ENCODE data around the gene COX6A1. TPM values are rescaled to one million over a fixed set of nuclear protein-coding genes. Genes with fewer than 3 reads are reported as not detected.

COX6A1 gene
- total and polyA plus RNA-seq, 2 of the 13 experiments (the other 11 are each of a cell fraction or from before 2014, with no cell fraction given), result 542 to 673 TPM

GRCh38 chr12:120437735-120438494, at the start of gene COX6A1 (continued):
- TF ChIP-seq ZSCAN22 (CRISPR knock-in tag; IDR thresholded peaks at IDR 0.05) (no peak), ZNF484 (CRISPR knock-in tag; IDR thresholded peaks at IDR 0.05; ENCODE audit: borderline replicate concordance, low read depth) (no peak), ATF5 (CRISPR knock-in tag; IDR thresholded peaks at IDR 0.05; ENCODE audit: low read depth) (0 out of 2 replicates have a peak, but pooled peaks have one; percentile 69), ZNF530 (CRISPR knock-in tag; IDR thresholded peaks at IDR 0.05; ENCODE audit: low read depth) (no peak), ZNF883 (CRISPR knock-in tag; IDR thresholded peaks at IDR 0.05; ENCODE audit: not compliant biosample characterization) (peak; percentile 44), DPF2 (CRISPR knock-in tag; IDR thresholded peaks at IDR 0.05; ENCODE audit: borderline replicate concordance, low read depth) (no peak), SMAD1 (CRISPR knock-in tag; IDR thresholded peaks at IDR 0.05; ENCODE audit: borderline replicate concordance, low read depth) (no peak), ZNF770 (CRISPR knock-in tag; IDR thresholded peaks at IDR 0.05) (no peak), ZNF446 (CRISPR knock-in tag; IDR thresholded peaks at IDR 0.05) (no peak), ZNF367 (CRISPR knock-in tag; IDR thresholded peaks at IDR 0.05; ENCODE audit: borderline replicate concordance) (no peak), ZBTB42 (CRISPR knock-in tag; IDR thresholded peaks at IDR 0.05) (0 out of 2 replicates have a peak, but pooled peaks have one; percentile 30), ZNF607 (CRISPR knock-in tag; IDR thresholded peaks at IDR 0.05; ENCODE audit: borderline replicate concordance) (no peak), ZBTB2 (CRISPR knock-in tag; IDR thresholded peaks at IDR 0.05; ENCODE audit: low read depth) (no peak), RNF219 (CRISPR knock-in tag; IDR thresholded peaks at IDR 0.05) (no peak), ZNF652 (CRISPR knock-in tag; IDR thresholded peaks at IDR 0.05; ENCODE audit: borderline replicate concordance, low read depth) (no peak), NKX3-1 (CRISPR knock-in tag; IDR thresholded peaks at IDR 0.05) (no peak), PAF1 (CRISPR knock-in tag; IDR thresholded peaks at IDR 0.05) (no peak), TCF12 (IDR thresholded peaks at IDR 0.05) (no peak), TCF12 (CRISPR knock-in tag; IDR thresholded peaks at IDR 0.05) (no peak), GATAD2A (CRISPR knock-in tag; IDR thresholded peaks at IDR 0.05) (no peak), FOSL2 (CRISPR knock-in tag; IDR thresholded peaks at IDR 0.05) (peak; percentile 30)
- TF ChIP-seq, protein P1, sequence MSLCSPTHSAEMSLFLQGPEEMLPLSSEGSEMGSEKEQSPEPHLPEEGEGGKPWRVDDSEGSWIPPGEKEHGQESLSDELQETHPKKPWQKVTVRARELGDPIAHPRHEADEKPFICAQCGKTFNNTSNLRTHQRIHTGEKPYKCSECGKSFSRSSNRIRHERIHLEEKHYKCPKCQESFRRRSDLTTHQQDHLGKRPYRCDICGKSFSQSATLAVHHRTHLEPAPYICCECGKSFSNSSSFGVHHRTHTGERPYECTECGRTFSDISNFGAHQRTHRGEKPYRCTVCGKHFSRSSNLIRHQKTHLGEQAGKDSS (CRISPR knock-in tag; IDR thresholded peaks at IDR 0.05; ENCODE audit: borderline replicate concordance, low read depth), result peak; percentile 80

All from HepG2 (cell line).